ENCODE measurements around the gene PSMA7. TPM values are rescaled to one million over a fixed set of nuclear protein-coding genes. Genes with fewer than 3 reads are reported as not detected.

Gene PSMA7
- polyA plus RNA-seq, 1 of the 3 experiments (the other 2 are of a cell fraction), result 801 TPM

GRCh38 chr20:62143081-62143956, at the start of gene PSMA7, which contains the start of gene SS18L1 (continued):
- TF ChIP-seq CTCF (IDR thresholded peaks at IDR 0.05) (no peak), MXI1 (IDR thresholded peaks at IDR 0.05; ENCODE audit: low read depth, low read length) (no peak; the same call in 1 of the 2 replicates), YY1 (IDR thresholded peaks at IDR 0.05; ENCODE audit: low read depth) (no peak), USF2 (IDR thresholded peaks at IDR 0.05; ENCODE audit: borderline replicate concordance, low read depth, low read length) (no peak), TCF12 (IDR thresholded peaks at IDR 0.05) (no peak), IRF3 (IDR thresholded peaks at IDR 0.05; ENCODE audit: low read depth, low read length) (no peak), MEF2A (IDR thresholded peaks at IDR 0.05; ENCODE audit: borderline replicate concordance, low read depth) (no peak), MAX (IDR thresholded peaks at IDR 0.05; ENCODE audit: low read depth) (no peak), RFX5 (IDR thresholded peaks at IDR 0.05; ENCODE audit: low read length) (no peak)

GRCh38 chr20:62192635-62193034, 49.4 kb upstream of the PSMA7 start:
- no peak for DNase-seq
- Histone ChIP-seq H3K79me2 (ENCODE audit: insufficient read depth) (peaks cover 48% of the 10 kb centered on the region), H3K4me3 (ENCODE audit: low read depth in 2 of 2, low read length in 1 of 2) (no peak overlapping the region), H3K4me1 (ENCODE audit: control insufficient read depth in 1 of 2, insufficient read depth in 2 of 2, low read depth in 1 of 2, low read length in 1 of 2) (no peaks in the 10 kb centered on the region), H3F3A (replicated peaks; ENCODE audit: insufficient read depth) (no peaks in the 10 kb centered on the region), H3K36me3 (replicated peaks in 1 of 2; ENCODE audit: control insufficient read depth in 1 of 2, insufficient read depth in 2 of 2, low read length in 1 of 2) (peaks cover 16 to 35% of the 10 kb centered on the region in 2 experiments), H3K9ac (no peak overlapping the region), H3K4me2 (no peak overlapping the region), H2AFZ (ENCODE audit: low read depth) (no peak overlapping the region), H3K9me3 (no peaks in the 10 kb centered on the region), H3K9me2 (no peaks in the 10 kb centered on the region), H4K20me1 (ENCODE audit: insufficient read depth) (peaks cover 4% of the 10 kb centered on the region; the same call in 1 of the 2 replicates), H3K27ac (ENCODE audit: low read depth in 2 of 2, low read length in 1 of 2) (no peak overlapping the region), H3K27me3 (ENCODE audit: insufficient read depth) (no peaks in the 10 kb centered on the region)
- POLR2A ChIA-PET, result no interaction called here
- CTCF ChIA-PET, result no interaction called here
- WGBS (ENCODE audit: low lambda C conversion rate), result 97% methylated on average over 5 of the region's 10 CpGs
- TF ChIP-seq USF1 (IDR thresholded peaks at IDR 0.05; ENCODE audit: borderline replicate concordance, low read depth), result no peak
- no peak for TF ChIP-seq EZH2phosphoT487 (IDR thresholded peaks at IDR 0.05; ENCODE audit: borderline replicate concordance, low read depth)
- no peak for TF ChIP-seq YY1 (IDR thresholded peaks at IDR 0.05; ENCODE audit: low read depth)
- no peak for TF ChIP-seq RXRA (IDR thresholded peaks at IDR 0.05; ENCODE audit: borderline replicate concordance, low read depth)
- TF ChIP-seq IRF3 (IDR thresholded peaks at IDR 0.05; ENCODE audit: low read depth, low read length), result no peak
- TF ChIP-seq TAF1 (IDR thresholded peaks at IDR 0.05; ENCODE audit: borderline replicate concordance, low read depth, low read length), result no peak
- TF ChIP-seq GABPA (IDR thresholded peaks at IDR 0.05; ENCODE audit: low read depth), result no peak
- no peak for TF ChIP-seq ELF1 (IDR thresholded peaks at IDR 0.05)
- TF ChIP-seq FOSL2 (IDR thresholded peaks at IDR 0.05; ENCODE audit: borderline replicate concordance, low read depth), result no peak
- TF ChIP-seq GATA2 (CRISPR knock-in tag; IDR thresholded peaks at IDR 0.05), result no peak
- TF ChIP-seq RFX5 (IDR thresholded peaks at IDR 0.05; ENCODE audit: low read length), result no peak
- TF ChIP-seq ZBTB33 (IDR thresholded peaks at IDR 0.05; ENCODE audit: borderline replicate concordance, low read depth), result no peak
- no peak for TF ChIP-seq SMC3 (IDR thresholded peaks at IDR 0.05; ENCODE audit: low read depth, low read length)
- TF ChIP-seq RAD21 (IDR thresholded peaks at IDR 0.05; ENCODE audit: low read length), result no peak
- TF ChIP-seq CHD2 (IDR thresholded peaks at IDR 0.05; ENCODE audit: low read length, partially characterized antibody), result no peak
- no peak for TF ChIP-seq JUND (IDR thresholded peaks at IDR 0.05)
